WERI-Rb-1 (cell line): Measurements from ENCODE around the gene PRPF6.
"Not testable (repeated sequence)": the region's sequence is repeated elsewhere in the genome, so short reads cannot be mapped to it uniquely, and the experiment has no call there.

Experiments
- DNase-seq: peaks from one replicate; pipeline ENCODE4 v3.0.0-alpha.2; 2020
- H3K27ac ChIP-seq: fragments of 250-450 bp; sonication (Bioruptor Pico); 2 replicates; pipeline ENCODE4 v1.5.1; 2020; ENCODE audit warnings: mild to moderate bottlenecking, moderate library complexity
- H3K27me3 ChIP-seq: fragments of 250-450 bp; sonication (Bioruptor Pico); 2 replicates; pipeline ENCODE4 v1.5.1; 2021; ENCODE audit warnings: mild to moderate bottlenecking, low read depth, moderate library complexity; ENCODE audit not compliant: insufficient read depth, severe bottlenecking
- H3K36me3 ChIP-seq: fragments of 250-450 bp; sonication (Bioruptor Pico); 2 replicates; pipeline ENCODE4 v1.5.1; 2020; ENCODE audit warnings: mild to moderate bottlenecking, moderate library complexity
- H3K4me3 ChIP-seq: 2 replicates; pipeline ENCODE4 v1.5.1; 2011; ENCODE audit warnings: low read depth, mild to moderate bottlenecking, control low read depth, low read length
- H3K9me3 ChIP-seq: fragments of 250-450 bp; sonication (Bioruptor Pico); 2 replicates; pipeline ENCODE4 v1.5.1; 2021; ENCODE audit warnings: mild to moderate bottlenecking, moderate library complexity; ENCODE audit not compliant: severe bottlenecking
- CTCF ChIP-seq: IDR thresholded peaks from 2 replicates; pipeline ENCODE4 v1.5.1; 2011; ENCODE audit warnings: low read depth, mild to moderate bottlenecking, control low read depth, inconsistent platforms, low read length

Gene PRPF6

GRCh38 chr20:64009811-64010387 lies 29.0 kb downstream of the PRPF6 start:
- Histone ChIP-seq H3K4me3 (no peak overlapping the region), H3K27ac (no peak overlapping the region), H3K27me3 (no peaks in the 10 kb centered on the region), H3K36me3 (peaks cover 3% of the 10 kb centered on the region; the same call in 1 of the 2 replicates), H3K9me3 (no peaks in the 10 kb centered on the region)
- TF ChIP-seq CTCF, result no peak
- DNase-seq, result no peak

GRCh38 chr20:64010711-64011237 lies 29.8 kb downstream of the PRPF6 start:
- H3K27me3 ChIP-seq, result no peaks in the 10 kb centered on the region
- H3K27ac ChIP-seq, result no peak overlapping the region
- DNase-seq, result no peak
- TF ChIP-seq CTCF, result no peak
- H3K9me3 ChIP-seq, result no peaks in the 10 kb centered on the region
- no peak overlapping the region for H3K4me3 ChIP-seq
- peaks cover 3% of the 10 kb centered on the region; the same call in 1 of the 2 replicates for H3K36me3 ChIP-seq

GRCh38 chr20:64011366-64011779 lies 30.4 kb downstream of the PRPF6 start:
- TF ChIP-seq CTCF, result no peak
- H3K27me3 ChIP-seq, result no peaks in the 10 kb centered on the region
- H3K36me3 ChIP-seq, result peaks cover 3% of the 10 kb centered on the region; the same call in 1 of the 2 replicates
- H3K27ac ChIP-seq, result no peak overlapping the region
- no peaks in the 10 kb centered on the region for H3K9me3 ChIP-seq
- no peak for DNase-seq
- no peak overlapping the region for H3K4me3 ChIP-seq

GRCh38 chr20:64012385-64013154 lies 31.6 kb downstream of the PRPF6 start:
- H3K36me3 ChIP-seq, DNase-seq, H3K27ac ChIP-seq, H3K9me3 ChIP-seq, H3K4me3 ChIP-seq, H3K27me3 ChIP-seq: not testable (repeated sequence)

- DNase-seq, result no peak
- no peak overlapping the region for H3K4me3 ChIP-seq
- no peak for TF ChIP-seq CTCF
- H3K36me3 ChIP-seq, result peaks cover 3% of the 10 kb centered on the region; the same call in 1 of the 2 replicates
- no peak overlapping the region for H3K27ac ChIP-seq
- H3K27me3 ChIP-seq, result no peaks in the 10 kb centered on the region
- H3K9me3 ChIP-seq, result no peaks in the 10 kb centered on the region
Measured at GRCh38 chr20:64015635-64016034, 34.7 kb downstream of the PRPF6 start.

- no peak for TF ChIP-seq CTCF
- Histone ChIP-seq H3K36me3 (peaks cover 5% of the 10 kb centered on the region), H3K27me3 (no peaks in the 10 kb centered on the region), H3K27ac (no peak overlapping the region), H3K9me3 (no peaks in the 10 kb centered on the region), H3K4me3 (no peak overlapping the region)
- no peak for DNase-seq
Measured at GRCh38 chr20:64021124-64021975, 40.4 kb downstream of the PRPF6 start.
